ENCODE data around the gene RAP2A. TPM values are rescaled to one million over a fixed set of nuclear protein-coding genes. Genes with fewer than 3 reads are reported as not detected.
A peak's percentile ranks its signal among the peaks of the same experiment; 100 is the strongest.

RAP2A gene
- total RNA-seq, 1 experiment from 2014 or later, result 32.1 TPM

DNA sequence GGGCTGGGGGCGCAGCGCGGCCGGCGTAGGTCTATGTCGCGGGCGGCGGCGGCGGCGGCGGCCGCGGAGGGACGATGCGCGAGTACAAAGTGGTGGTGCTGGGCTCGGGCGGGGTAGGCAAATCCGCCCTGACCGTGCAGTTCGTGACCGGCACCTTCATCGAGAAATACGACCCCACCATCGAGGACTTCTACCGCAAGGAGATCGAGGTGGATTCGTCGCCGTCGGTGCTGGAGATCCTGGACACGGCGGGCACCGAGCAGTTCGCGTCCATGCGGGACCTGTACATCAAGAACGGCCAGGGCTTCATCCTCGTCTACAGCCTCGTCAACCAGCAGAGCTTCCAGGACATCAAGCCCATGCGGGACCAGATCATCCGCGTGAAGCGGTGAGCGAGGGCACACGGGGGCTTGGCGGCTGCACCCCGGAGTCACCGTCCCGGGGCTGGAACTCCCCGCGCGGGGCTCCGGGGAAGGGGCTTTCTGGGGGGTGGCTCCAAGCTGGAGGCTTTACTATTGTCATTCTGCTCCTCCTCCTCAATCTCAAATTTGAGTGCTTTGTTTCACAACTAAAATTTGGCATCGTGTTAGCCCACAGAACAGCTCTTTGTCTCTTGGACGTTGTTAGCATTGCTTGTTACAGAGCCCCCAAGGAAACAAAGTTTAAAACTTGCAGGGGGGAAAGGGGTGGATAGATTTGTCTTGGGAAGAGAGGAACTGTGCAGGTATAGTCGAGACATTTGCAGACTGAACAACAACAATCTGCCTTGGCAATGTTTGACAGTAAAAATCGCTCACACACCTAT, 630 bp downstream of the RAP2A start:
- H3K18ac ChIP-seq (ENCODE audit: insufficient read length, low read depth, low read length), result peak overlapping the region; percentile 92
- H3K23ac ChIP-seq (ENCODE audit: insufficient read length, low read depth, low read length), result no peak overlapping the region
- peaks cover 5% of the 10 kb centered on the region; the same call in 1 of the 2 replicates for H3K79me2 ChIP-seq (ENCODE audit: insufficient read depth, low read length)
- no peak overlapping the region; the same call in 1 of the 2 replicates for H2BK15ac ChIP-seq (ENCODE audit: low read depth, low read length)
- no peak overlapping the region for H4K91ac ChIP-seq (ENCODE audit: insufficient read length, low read depth, low read length)
- peak overlapping the region; percentile 97 for H3K4me2 ChIP-seq (ENCODE audit: insufficient read depth, insufficient read length, low read length)
- H3K23me2 ChIP-seq (ENCODE audit: insufficient read length, low read depth, low read length, poor library complexity, severe bottlenecking), result peaks cover 10% of the 10 kb centered on the region
- no peak overlapping the region for H2AFZ ChIP-seq (ENCODE audit: low read length)
- H3K14ac ChIP-seq (ENCODE audit: insufficient read depth, low read length), result peak overlapping the region; percentile 98
- no peak overlapping the region for H3T11ph ChIP-seq (ENCODE audit: low read length)
- H3K9ac ChIP-seq (ENCODE audit: extremely low read depth, insufficient read length, low read length), result peak overlapping the region; percentile 95
- peak; percentile 44 for DNase-seq
- H3K9me3 ChIP-seq (ENCODE audit: control insufficient read depth, low read depth, low read length), result no peaks in the 10 kb centered on the region
- Mint-ChIP-seq H3K4me1 (peaks cover 27% of the 10 kb centered on the region in 2 experiments), H3K27me3 (ENCODE audit: low read depth) (no peaks in the 10 kb centered on the region), H3K4me3 (peak overlapping the region; percentile 88 to 99), H3K36me3 (ENCODE audit: insufficient read depth in 1 of 3, low read depth in 3 of 3) (peaks cover 2 to 7% (median 4%) of the 10 kb centered on the region in 3 experiments; a peak in 5 of 7 replicates), H3K27ac (peak overlapping the region; percentile 76 to 93 (median 83)), H3K9me3 (no peaks in the 10 kb centered on the region; a peak in 1 of 5 replicates)
- H3K27ac ChIP-seq (ENCODE audit: insufficient read length, low read depth, low read length), result no peak overlapping the region
- H3K4me1 ChIP-seq (ENCODE audit: insufficient read depth, low read length), result peaks cover 4% of the 10 kb centered on the region
- H2BK120ac ChIP-seq (ENCODE audit: low read depth, low read length, poor library complexity, severe bottlenecking), result no peak overlapping the region
- TF ChIP-seq, protein P1, sequence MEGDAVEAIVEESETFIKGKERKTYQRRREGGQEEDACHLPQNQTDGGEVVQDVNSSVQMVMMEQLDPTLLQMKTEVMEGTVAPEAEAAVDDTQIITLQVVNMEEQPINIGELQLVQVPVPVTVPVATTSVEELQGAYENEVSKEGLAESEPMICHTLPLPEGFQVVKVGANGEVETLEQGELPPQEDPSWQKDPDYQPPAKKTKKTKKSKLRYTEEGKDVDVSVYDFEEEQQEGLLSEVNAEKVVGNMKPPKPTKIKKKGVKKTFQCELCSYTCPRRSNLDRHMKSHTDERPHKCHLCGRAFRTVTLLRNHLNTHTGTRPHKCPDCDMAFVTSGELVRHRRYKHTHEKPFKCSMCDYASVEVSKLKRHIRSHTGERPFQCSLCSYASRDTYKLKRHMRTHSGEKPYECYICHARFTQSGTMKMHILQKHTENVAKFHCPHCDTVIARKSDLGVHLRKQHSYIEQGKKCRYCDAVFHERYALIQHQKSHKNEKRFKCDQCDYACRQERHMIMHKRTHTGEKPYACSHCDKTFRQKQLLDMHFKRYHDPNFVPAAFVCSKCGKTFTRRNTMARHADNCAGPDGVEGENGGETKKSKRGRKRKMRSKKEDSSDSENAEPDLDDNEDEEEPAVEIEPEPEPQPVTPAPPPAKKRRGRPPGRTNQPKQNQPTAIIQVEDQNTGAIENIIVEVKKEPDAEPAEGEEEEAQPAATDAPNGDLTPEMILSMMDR (conservative IDR thresholded peaks at IDR 0.05), result no peak
- WGBS (ENCODE audit: extremely low coverage, insufficient read length, low lambda C conversion rate), result no CpG with 5 or more reads among the region's 60 CpGs
- H2BK20ac ChIP-seq (ENCODE audit: low read depth, low read length, poor library complexity, severe bottlenecking), result no peak overlapping the region
- no peak overlapping the region for H2AK5ac ChIP-seq (ENCODE audit: insufficient read length, low read length)
- H3K56ac ChIP-seq (ENCODE audit: insufficient read length, low read depth, low read length), result no peak overlapping the region
- no peak overlapping the region for H2BK12ac ChIP-seq (ENCODE audit: insufficient read length, low read depth, low read length)
- H3K79me1 ChIP-seq (ENCODE audit: insufficient read depth, low read depth, low read length, poor library complexity, severe bottlenecking), result no peaks in the 10 kb centered on the region
- no peaks in the 10 kb centered on the region for H3K27me3 ChIP-seq (ENCODE audit: insufficient read depth, low read length)
- no peak overlapping the region for H2BK5ac ChIP-seq (ENCODE audit: insufficient read length, low read length)
- no peak overlapping the region for H4K8ac ChIP-seq (replicated peaks; ENCODE audit: insufficient read length, low read depth, low read length)
- no peaks in the 10 kb centered on the region for H4K20me1 ChIP-seq (ENCODE audit: control insufficient read depth, insufficient read depth, insufficient read length)
- H3K4ac ChIP-seq (ENCODE audit: low read depth, low read length), result no peak overlapping the region; the same call in 1 of the 2 replicates
- no peak overlapping the region for H4K5ac ChIP-seq (ENCODE audit: insufficient read length, low read depth, low read length)
